ENCODE measurements around the gene ADCY5.

Gene ADCY5

DNA sequence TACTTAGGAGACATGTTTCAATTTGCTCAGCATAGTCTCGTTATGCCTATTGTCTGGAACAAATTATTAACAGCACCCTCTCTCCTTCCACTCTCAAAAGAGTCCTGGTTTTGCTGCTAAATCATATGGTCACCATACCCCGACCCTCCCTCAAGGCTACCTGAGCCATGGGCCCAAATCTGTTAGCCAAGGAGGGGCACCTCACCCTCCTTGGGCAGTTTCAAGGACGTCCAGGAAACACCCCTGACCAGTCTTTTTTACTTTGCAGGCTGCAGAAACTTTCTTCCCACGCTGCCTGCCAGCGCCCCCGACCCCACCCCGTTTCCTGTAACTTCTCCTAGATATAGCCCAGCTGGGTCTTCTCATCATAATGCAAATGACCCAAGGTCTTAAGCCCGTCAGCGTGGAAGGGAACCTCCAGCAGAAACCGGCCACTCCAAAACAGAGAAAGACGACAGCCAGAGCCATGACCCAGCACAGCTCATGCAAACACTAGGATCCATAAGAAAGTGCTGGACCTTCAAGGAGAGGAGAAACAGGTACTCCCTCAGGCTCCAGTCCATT is 62.3 kb downstream of the ADCY5 start:
- no peak for DNase-seq (ENCODE audit: low read depth)

DNA sequence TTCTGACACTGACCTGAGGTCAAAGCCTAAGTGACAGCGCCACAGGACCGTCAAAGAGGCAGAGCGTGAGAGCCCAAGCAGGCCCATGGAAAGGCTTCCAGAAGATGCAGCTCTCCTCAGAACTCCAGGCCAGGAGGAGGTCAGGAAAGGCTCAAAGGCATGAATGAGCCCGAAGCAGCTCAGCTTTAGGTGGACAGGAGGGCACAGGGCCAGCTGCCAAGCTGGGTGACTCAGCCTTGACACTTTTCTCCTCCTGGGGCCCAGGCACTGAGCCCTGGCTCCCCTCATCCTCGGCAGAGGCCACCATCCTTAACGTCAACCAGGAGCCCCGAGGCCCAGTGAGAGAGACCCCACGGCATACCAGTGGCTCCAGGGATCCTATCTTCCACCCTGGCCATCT is 62.9 kb downstream of the ADCY5 start:
- DNase-seq (ENCODE audit: low read depth), result no peak

DNA sequence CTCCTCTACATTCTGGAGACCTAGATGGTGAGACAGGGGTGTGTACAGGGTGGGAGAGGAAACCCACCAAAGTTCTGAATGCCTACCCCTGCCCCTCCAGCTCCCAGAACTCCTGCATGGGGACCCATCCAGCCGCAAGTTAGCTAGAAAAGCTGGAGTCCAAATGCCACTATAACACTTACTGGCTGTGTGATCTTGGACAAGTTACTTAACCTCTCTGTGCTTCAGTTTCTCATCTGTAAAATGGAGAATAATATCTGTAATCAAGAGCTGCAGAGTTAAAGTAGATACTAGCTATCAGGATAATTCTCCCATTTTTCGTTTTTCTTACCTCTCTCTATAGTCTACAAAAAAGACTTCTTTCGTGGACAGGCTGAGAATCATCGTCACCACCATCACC is 63.4 kb downstream of the ADCY5 start:
- DNase-seq (ENCODE audit: low read depth), result no peak

DNA sequence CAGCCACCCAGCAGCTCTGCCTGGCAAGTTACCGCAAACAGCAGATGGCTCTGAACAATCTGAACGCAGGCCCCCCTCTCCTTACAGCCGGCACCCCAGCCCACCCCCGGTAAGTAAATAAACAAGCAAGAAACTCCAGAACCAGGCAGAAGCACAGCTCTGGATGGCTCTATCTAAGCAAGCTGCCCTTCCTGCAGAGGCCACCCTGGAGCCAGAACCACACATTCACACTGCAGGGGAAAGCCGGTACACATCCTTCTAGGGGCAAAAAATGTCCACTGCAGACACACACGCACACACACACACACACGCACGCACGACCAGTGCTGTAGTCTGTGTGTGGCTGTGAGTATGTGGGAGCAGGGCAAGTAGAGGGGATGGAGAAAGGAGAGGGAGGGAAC is 63.9 kb downstream of the ADCY5 start:
- DNase-seq (ENCODE audit: low read depth), result no peak

DNA sequence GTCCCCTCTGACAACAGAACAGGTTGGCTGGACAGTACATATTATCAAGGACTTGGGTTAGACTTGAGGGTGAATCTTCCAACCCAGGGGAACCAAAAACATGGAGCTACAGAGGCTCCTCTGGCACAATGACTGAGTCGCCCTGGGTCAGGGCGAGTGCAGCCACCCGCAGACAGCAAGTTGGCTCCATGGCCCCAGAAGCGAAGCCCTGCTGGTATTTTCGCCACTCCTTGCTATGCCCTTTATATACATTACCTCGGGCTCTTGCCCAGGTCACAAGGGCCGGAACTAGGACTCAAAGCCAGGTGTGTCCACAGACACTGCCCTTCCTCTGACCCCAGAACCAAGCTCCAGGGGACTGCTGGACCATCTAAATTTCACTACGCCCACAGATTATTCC is 64.6 kb downstream of the ADCY5 start:
- no peak for DNase-seq (ENCODE audit: low read depth)

DNA sequence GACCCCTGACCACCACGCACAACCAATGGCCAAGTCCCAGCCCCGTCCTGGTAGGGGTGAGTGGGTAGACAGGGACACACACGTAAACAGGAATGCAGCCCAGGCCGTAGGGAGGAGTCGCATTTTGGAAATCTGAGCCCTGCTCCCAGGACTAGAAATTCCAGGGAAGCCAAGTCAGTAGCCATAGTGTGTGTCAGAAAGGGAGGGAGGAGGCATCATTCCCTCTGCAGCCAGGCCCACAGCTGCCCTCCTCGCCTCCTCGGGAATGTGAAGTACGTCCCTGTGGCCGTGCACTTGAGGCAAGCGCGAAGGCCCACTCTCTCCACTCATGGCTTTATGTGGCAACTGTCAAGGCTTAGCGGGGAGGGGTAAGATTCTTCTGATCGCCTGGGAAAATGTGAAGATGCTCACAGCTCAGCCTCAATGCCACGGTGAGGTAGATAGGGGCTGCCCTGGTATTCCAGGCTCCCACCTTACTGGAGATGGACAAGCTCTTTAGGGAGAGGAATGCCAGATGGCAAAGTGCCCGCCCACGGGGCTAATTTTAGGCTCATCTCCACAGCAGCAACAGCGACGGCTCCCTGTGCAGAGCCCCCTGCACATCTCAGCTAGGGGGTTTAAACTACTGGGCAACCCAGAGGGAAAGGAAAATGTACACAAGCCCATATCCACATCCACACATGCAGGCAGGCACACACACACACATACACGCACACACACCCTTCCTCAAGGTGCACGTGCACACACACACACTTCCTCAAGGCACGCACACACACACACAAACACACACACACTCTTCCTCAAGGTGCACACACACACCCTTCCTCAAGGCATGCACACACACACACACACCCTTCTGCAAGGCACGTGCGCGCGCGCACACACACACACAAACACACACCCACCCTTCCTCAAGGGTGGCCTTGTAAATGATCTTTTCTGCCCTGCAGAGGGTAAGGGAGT is 65.5 kb downstream of the ADCY5 start:
- DNase-seq (ENCODE audit: low read depth), result no peak

DNA sequence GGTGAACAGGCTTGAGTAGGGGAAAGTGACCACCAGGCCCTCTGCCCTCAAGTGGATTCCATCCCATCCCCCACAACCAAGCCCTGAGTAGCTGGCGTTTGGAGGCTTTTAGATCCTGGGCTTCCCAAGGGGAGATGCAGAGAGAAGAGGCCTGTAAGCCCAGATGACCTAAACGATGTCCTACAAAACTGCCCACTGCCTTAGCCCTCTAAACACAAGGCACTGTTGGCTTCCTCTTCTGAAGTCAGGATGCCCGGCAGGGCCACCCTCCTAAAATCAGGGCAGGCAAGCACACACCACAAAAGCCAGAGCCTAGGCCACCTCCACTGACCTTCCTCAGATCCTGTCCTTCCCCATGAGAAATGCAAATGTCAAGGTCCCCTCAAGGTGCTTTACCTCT is 68.6 kb downstream of the ADCY5 start:
- DNase-seq (ENCODE audit: low read depth), result no peak

DNA sequence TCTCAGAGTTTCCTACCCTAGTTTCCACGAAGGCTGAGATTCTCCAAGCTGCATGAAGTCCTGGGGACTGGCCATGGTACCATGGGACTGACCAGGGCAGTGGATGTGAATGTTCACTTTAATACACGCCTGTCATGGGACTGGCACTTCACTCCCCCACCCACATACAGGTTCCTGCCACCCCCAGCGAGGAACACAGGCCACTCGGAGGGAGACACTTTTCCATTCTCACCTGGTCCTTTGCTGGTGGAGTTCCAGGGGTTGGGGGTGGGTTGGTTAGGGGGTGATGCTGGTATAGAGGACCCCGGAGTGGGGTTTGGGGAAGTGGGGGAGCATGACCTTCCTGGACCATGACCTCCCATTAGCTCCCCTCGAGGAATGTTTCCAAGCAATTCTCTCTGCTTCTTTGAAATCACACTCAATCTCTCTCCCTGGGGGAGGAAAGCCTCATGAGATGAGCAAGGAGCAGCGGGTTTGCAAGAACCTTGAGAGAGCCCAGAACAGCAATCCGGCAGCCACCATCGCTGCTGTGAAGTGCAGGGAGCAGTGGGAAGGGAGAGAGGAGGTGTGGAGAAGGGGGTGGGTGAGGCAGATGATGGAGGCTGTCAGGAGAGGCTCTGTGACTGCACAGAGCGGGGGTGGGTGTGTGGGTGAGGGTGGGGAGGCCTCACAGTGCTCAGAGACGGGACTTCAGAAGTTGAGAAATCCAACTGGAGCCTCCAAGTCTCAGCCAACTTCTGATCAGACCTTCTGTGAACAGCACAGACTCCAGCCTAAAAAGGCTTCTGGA is 69.7 kb downstream of the ADCY5 start:
- DNase-seq (ENCODE audit: low read depth), result no peak

DNA sequence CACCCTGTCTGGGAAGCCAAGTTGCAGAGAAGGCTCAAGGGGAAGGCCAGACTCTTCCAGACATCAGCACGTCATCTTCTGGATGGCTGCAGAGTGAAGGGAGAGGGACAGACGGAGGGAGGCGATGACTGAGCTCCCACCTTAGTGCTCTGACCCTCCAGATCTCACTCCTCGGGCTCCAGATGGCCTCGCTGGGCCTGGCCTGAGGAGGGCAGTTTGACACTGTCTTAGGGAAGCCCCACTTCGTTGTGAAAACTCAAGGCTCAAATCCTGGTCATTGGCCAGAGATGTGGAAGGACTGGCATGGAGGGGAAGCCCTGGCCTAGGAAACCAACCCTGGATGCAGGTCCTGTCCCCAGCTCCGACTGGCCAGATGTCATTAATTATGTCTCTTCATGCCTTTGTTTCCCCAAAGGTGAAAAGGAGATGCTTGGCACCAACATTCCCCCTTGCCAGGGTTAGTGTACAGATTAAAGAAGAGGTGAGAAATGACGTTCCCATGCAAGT is 70.4 kb downstream of the ADCY5 start:
- DNase-seq (ENCODE audit: low read depth), result no peak

DNA sequence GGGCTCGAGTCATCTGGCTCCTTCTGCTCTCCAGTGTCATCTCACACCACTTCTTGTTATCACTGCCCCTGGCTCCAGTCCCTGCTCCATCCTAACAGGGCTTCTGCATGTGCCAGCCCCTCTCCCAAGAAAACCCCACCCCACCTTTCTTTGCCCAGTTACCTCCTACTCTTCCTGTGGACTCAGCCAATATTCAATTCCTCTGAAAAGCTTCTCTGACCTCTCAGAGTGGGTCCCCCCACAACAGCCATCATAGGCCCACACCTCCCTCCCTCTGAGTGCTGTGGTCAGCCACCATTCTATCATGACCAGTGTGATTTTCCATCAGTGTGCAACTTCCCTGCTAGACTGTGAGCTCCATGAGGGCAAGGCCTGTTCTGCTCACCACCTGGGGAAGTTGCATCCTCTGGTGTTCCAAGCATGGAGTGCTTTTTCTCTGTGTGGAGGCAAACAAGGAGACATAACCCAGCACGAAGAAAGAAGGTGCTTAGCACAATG is 71.6 kb downstream of the ADCY5 start:
- no peak for DNase-seq (ENCODE audit: low read depth)

DNA sequence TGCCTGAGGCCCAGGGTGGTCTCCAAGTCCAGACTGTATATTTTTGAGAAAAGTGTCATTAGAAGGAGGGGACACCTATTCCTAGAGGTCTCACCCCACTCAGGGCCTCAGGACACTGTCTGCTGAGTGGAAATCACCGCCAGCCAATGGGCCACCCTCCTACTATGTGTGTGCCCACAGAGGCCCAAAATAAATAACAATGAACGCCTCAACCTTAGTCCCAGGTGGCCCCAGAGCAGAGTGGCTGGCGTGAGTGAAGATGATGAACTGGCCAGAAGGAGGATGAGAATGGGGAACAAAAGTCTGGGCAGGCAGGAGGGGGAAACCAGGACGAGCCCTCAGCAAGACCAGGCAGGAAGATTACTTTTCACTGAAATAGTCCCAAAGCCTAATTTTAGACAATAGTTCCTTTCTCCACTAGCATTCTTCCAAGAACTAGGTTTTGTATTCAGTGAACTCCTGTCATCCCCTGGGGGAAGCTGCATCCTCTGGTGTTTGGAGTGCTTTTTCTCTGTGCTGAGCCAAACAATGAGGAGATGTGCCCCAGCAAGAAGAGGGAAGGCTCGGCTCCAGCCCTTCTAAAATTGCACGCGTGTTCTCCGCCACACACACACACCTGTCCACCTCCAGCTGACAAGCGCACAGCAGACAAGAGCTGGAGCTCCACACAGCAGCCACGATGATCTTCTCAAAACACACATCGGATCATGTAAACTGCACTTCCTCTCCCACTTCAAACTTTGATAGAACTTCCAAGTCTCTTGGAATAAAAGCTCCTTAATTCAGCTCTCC is 72.2 kb downstream of the ADCY5 start:
- DNase-seq (ENCODE audit: low read depth), result no peak

DNA sequence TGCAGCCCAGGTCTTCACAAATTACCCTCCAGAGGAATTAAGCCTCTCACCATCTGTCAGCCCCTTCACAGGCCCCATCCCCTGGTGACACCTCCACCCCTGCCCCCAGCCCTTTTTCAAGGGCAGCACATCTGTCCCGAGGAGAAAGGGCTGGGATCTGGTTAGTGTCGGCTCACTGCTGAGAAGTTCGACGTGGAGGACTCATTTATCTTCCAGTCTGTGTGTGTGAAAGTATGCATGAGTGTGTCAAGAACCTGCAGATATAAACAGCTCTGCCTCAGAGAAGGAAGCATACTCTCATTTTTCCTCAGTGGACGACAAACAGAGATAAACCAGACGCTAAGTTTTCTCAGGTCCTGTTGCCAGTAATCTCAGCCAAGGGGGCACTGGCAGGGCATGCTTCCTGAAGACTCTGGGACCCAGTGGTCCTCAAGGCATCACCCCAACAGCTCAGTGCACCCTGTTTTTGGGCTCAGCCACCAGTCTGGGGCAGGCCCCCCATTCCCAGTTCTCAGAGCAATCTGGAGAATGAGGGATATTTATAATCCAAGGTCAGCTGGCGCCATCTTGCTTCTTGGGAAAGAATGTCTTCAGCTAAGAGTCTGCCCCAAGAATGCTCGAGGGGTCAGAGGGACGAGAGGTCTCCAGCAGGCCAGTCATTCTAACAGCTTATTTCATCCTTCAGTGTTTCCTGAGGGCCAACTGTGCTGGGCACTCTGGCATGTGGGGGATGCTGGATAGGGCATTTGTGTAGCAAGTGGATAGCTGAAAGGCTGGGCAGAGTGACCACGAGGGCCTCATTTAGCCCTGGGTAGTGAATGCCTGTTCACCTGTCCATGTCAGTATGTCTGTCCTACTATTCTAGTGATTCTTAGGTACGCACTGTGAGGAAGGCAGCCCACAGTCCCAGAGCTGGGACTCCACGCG is 73.6 kb downstream of the ADCY5 start:
- DNase-seq (ENCODE audit: low read depth), result no peak

DNA sequence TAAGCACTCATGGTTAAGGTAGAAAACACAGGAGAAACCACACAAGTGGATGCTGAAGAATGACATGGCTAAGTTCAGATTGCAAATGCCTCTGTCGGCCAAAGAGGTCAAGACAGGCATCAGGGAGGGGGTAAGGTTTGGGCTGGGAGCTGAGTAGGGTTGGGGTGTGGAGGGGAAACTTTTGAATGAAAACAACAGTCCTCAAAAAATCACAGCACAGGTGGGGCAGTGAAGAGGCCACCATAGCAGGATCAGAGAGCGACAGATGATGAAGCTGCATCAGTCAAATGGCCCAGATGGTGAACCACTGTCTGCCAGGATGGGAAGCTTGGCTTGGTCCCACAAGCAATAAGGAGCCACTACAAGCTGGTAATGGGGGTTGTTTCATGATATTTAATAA is 74.9 kb downstream of the ADCY5 start:
- no peak for DNase-seq (ENCODE audit: low read depth)

DNA sequence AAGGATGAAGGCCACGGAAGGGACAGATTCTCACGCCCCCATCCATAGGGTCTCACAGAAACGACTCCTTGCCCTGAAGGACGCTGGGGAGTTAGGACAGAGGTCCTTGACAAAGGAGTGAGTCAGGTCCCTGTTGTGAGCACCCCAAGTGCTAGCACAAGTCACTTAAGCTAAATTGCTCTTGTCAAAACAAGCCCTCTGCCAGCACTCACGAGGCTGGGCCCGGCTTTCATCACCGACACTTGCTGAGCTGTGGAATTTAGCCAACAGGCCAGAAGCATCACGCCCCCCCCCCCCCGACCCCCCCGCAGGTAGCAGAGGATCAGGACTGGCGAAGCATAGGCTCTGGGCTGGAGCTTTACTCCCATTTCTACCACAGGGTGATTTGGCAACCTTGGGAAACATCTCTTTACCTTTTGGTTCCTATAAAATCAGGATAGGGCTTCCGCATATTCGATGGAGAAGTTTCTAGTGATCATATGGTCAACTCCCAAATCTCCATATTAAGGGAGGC is 75.4 kb downstream of the ADCY5 start:
- no peak for DNase-seq (ENCODE audit: low read depth)

DNA sequence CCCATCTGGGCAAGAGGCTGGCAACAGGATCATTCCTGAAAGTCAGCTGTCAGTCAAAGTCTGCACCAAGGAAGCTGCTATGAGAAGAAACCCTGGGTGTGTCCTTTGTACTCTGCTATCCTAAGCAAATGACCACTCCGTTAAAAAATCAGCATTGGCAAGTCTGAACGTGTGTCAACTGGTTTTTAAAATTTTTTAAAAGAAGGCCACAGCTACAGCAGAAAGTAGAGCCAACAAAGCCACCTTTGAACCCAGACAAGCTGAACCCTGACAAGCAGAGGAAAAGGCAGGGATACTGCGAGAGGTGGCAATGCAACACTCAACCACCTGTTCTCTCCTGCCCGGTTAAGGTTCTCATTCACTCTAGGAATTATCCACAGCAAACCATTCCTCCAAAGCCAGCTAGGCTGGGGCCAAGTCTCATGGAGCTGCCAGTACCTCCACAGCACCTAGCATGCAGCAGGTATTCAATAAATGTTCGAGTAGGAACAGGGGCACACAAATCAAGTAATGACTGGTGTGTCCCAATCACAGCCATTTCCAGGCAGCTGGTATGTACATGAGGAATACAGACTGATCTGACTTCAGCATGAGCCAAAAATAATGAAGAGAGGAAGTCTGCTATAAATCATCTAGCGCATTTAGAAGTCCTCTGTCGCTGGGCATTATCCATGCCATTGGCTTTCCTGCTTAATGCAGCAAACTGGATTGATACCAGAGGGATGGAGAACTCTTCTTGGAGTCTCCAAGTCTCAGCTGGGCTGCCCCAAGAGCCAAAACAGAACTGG is 76.0 kb downstream of the ADCY5 start:
- DNase-seq (ENCODE audit: low read depth), result no peak

DNA sequence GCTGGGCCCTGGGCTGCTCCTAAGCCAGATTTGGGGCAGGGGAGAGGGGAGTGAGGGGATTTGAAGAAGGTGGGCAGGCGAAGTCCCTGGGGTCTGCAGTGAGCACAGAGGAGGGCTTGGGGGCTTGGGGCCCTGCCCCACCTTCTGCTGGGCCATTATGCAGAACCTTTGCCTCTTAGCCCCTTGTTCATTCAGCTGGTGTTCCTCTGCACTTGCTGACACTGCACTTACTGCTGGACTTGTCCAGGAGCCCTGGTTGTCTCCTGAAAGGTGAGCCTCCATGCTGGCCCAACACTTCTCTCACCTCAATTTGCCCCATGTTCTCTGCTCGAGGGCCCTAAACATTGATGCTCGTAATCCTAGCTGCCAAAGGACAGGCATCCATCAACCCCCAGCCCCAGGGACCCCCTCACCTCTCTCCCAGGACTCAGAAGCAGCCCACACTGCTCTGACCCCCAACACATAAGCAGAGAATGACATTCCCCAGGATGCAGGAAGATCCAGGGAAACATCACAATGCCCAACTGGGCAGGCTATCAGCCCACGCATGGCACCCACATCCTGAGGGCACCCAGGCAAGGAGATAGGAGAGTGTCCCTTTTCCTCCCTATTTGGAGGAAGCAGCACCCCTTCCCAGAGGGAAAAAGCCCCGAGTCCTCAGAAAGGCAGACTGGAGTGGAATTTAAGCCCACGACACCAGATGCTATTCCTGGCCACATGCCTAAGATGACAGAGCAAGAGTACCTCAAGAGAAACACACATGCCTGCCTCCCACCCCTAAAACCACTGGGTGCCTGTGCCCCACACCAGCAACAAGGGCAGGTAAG is 76.8 kb downstream of the ADCY5 start:
- no peak for DNase-seq (ENCODE audit: low read depth)

DNA sequence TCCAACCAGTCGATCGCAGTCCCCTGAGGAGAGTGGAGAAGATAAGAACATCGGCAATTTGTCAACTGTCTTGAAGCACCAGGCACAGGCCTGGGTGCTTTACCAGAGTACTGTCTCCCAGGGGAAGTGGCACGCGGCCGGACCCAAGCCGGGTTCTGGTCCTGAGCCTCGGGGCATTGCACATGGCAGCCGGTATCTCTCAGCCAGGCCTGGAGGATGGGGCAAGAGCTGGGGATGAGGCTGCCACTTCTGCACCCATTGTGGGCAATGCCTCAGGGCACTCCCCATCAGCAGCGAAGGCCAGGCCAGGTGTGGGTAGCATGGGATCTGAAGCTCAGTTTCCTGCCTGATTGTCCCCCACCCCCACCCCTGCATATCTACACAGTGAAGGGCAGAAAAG is 77.5 kb downstream of the ADCY5 start:
- DNase-seq (ENCODE audit: low read depth), result no peak

DNA sequence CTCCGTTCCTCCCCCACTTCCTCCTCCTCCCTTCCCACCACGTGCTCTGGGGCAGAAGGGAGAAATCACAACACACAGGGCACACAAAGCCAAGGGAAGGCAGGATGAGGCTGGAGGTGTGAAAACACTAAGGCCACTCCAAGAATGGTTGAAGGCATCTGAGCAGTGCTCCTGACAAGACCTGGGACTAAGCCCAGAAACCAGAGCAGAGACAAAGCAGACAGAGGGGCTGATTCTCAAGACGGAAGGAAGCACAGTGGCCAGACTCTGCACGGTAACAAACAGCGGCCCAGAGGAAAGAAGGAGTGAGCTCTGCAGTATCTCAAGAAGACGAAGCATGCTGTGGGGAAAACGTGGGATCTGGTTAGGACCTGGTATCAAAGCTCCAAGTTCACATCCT is 78.1 kb downstream of the ADCY5 start:
- DNase-seq (ENCODE audit: low read depth), result no peak

DNA sequence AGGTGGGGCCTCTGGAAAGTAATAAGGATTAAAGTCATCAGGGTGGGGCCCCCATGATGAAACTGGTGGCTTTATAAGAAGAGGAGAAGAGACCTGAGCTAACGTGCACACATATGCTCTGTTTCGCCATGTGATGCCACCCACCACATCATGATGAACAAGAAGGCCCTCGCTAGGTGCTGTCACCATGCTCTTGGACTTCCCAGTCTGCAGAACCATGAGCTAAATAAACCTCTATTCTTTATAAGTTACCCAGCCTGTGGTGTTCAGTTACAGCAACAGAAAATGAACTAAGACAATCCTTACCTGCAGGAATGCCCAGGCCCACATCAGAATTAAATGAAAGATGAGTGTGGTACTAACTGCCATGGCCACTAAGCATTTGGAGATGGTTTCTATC is 79.8 kb downstream of the ADCY5 start:
- DNase-seq (ENCODE audit: low read depth), result no peak
